A549 (cell line): ENCODE measurements around the gene DUSP7. TPM values are rescaled to one million over a fixed set of nuclear protein-coding genes. Genes with fewer than 3 reads are reported as not detected.

Source experiments
- ATAC-seq, 2 experiments: fragments of 200-7000 bp in 1 of 2; fragments of >200 bp in 1 of 2; cut with Nextera tagmentation in 1 of 2; cut with Tn5 transposase in 1 of 2; 3 replicates each; pipeline versions ENCODE4 v1.8.0 to v1.9.1; 2018 to 2020; ENCODE audit warnings: mild to moderate bottlenecking in 1 of 2, moderate library complexity in 1 of 2
- CTCF ChIA-PET: fragments of 300-600 bp; sonication (Branson Sonifier 250); formaldehyde crosslinking; extraction: SDS; loops from one replicate; lab custom pipeline; 2021; ENCODE audit warnings: antibody characterized with exemption, inconsistent platforms; lab: Yijun Ruan, JAX
- POLR2A ChIA-PET: fragments of 350-600 bp; formaldehyde crosslinking; extraction: SDS; loops from one replicate; lab custom pipeline; 2021; ENCODE audit warnings: antibody characterized with exemption, inconsistent platforms; lab: Yijun Ruan, JAX
- DNase-seq, 2 experiments: peaks; one replicate each; pipeline versions ENCODE4 v3.0.0 to v3.0.0-alpha.2; 2011 to 2016; ENCODE audit warnings: low read depth in 1 of 2, low spot score in 1 of 2
- FAIRE-seq: peaks from 2 replicates; lab custom pipeline; 2011; peaks lifted over from hg19 to GRCh38; lab: Jason Lieb, UNC
- H3K27ac ChIP-seq, 2 experiments: fragments of >200 bp; sonication (Bioruptor Twin); formaldehyde crosslinking; 3 replicates each; pipeline ENCODE4 v1.5.1; 2016 to 2017
- H3K4me1 ChIP-seq: fragments of >200 bp; sonication (Bioruptor Twin); formaldehyde crosslinking; 3 replicates; pipeline ENCODE4 v1.6.1; 2016
- H3K4me2 ChIP-seq: fragments of >200 bp; sonication (Bioruptor Twin); formaldehyde crosslinking; 3 replicates; pipeline ENCODE4 v1.6.1; 2016
- H3K4me3 ChIP-seq: fragments of >200 bp; sonication (Bioruptor Twin); formaldehyde crosslinking; 3 replicates; pipeline ENCODE4 v1.5.1; 2016
- H3K9me3 ChIP-seq: fragments of >200 bp; sonication (Bioruptor Twin); formaldehyde crosslinking; 3 replicates; pipeline ENCODE4 v1.6.1; 2016
- BHLHE40 ChIP-seq: IDR thresholded peaks from 2 replicates; pipeline ENCODE4 v1.6.1; 2012; ENCODE audit warnings: low read depth, low read length, inconsistent platforms
- CEBPB ChIP-seq, 2 experiments: fragments of >200 bp in 1 of 2; sonication (Bioruptor Twin) in 1 of 2; formaldehyde crosslinking in 1 of 2; IDR thresholded peaks; 2 replicates each; pipeline ENCODE4 v1.6.1; 2012 to 2016
- CHD4 ChIP-seq: fragments of 200-600 bp; sonication (generic); IDR thresholded peaks from 2 replicates; pipeline ENCODE4 v1.6.1; 2016; ENCODE audit warnings: antibody characterized with exemption, mild to moderate bottlenecking, borderline replicate concordance
- CTCF ChIP-seq: fragments of >200 bp; sonication (Bioruptor Twin); formaldehyde crosslinking; IDR thresholded peaks from 3 replicates; pipeline ENCODE4 v1.5.1; 2016
- E2F6 ChIP-seq: IDR thresholded peaks from 2 replicates; pipeline ENCODE4 v1.6.1; 2012; ENCODE audit warnings: low read depth, borderline replicate concordance
- EHF ChIP-seq: fragments of 250-450 bp; sonication (Bioruptor Pico); IDR thresholded peaks from 2 replicates; pipeline ENCODE4 v1.5.0; 2020; ENCODE audit warnings: mild to moderate bottlenecking
- ESRRA ChIP-seq: fragments of 150-350 bp; IDR thresholded peaks from 2 replicates; pipeline ENCODE4 v1.6.1; 2014; ENCODE audit warnings: mild to moderate bottlenecking, low read length, borderline replicate concordance
- FOSB ChIP-seq: fragments of 250-450 bp; sonication (Bioruptor Pico); IDR thresholded peaks from 2 replicates; pipeline ENCODE4 v1.5.0; 2020; ENCODE audit warnings: mild to moderate bottlenecking, moderate library complexity
- HEYL ChIP-seq: fragments of 250-450 bp; sonication (Bioruptor Pico); IDR thresholded peaks from 2 replicates; pipeline ENCODE4 v1.8.0; 2021; ENCODE audit warnings: mild to moderate bottlenecking, moderate library complexity
- HOXA7 ChIP-seq: fragments of 250-450 bp; sonication (Bioruptor Pico); IDR thresholded peaks from 2 replicates; pipeline ENCODE4 v1.5.0; 2020; ENCODE audit warnings: mild to moderate bottlenecking, moderate library complexity
- HOXB5 ChIP-seq: fragments of 250-450 bp; sonication (Bioruptor Pico); IDR thresholded peaks from 2 replicates; pipeline ENCODE4 v1.5.0; 2020; ENCODE audit warnings: mild to moderate bottlenecking, moderate library complexity
- MAFK ChIP-seq: fragments of 450-650 bp; IDR thresholded peaks from 2 replicates; pipeline ENCODE4 v1.6.1; 2014; ENCODE audit not compliant: partially characterized antibody
- NFE2L2 ChIP-seq: fragments of 150-350 bp; conservative IDR thresholded peaks from 2 replicates; pipeline ENCODE4 v1.6.1; 2014; ENCODE audit warnings: low read length
- PBX3 ChIP-seq: IDR thresholded peaks from 2 replicates; pipeline ENCODE4 v1.6.1; 2012
- POLR2A ChIP-seq: IDR thresholded peaks from 2 replicates; pipeline ENCODE4 v1.6.1; 2012; ENCODE audit warnings: mild to moderate bottlenecking, low read length
- RAD21 ChIP-seq, 2 experiments: fragments of >200 bp in 1 of 2; sonication (Bioruptor Twin) in 1 of 2; formaldehyde crosslinking in 1 of 2; IDR thresholded peaks in 1 of 2; conservative IDR thresholded peaks in 1 of 2; 2 replicates in 1 of 2; 3 replicates in 1 of 2; pipeline ENCODE4 v1.6.1; 2012 to 2018; ENCODE audit warnings: inconsistent platforms in 1 of 2
- RARB ChIP-seq: fragments of 250-450 bp; sonication (Bioruptor Pico); IDR thresholded peaks from 2 replicates; pipeline ENCODE4 v1.8.0; 2021; ENCODE audit warnings: mild to moderate bottlenecking, moderate library complexity
- SMC3 ChIP-seq: fragments of >200 bp; sonication (Bioruptor Twin); formaldehyde crosslinking; IDR thresholded peaks from 3 replicates; pipeline ENCODE4 v1.6.1; 2018; ENCODE audit warnings: inconsistent platforms
- SREBF2 ChIP-seq: fragments of 450-650 bp; IDR thresholded peaks from 2 replicates; pipeline ENCODE4 v1.6.1; 2014; ENCODE audit warnings: mild to moderate bottlenecking, moderate library complexity
- TP53 ChIP-seq: fragments of 250-450 bp; sonication (Bioruptor Pico); IDR thresholded peaks from 2 replicates; pipeline ENCODE4 v1.5.0; 2021; ENCODE audit warnings: mild to moderate bottlenecking, moderate library complexity
- USF2 ChIP-seq: fragments of 450-650 bp; IDR thresholded peaks from 2 replicates; pipeline ENCODE4 v1.6.1; 2014; ENCODE audit warnings: antibody characterized with exemption
- ZSCAN20 ChIP-seq: fragments of 250-450 bp; sonication (Bioruptor Pico); IDR thresholded peaks from 2 replicates; pipeline ENCODE4 v1.8.0; 2022; ENCODE audit warnings: mild to moderate bottlenecking, moderate library complexity
- WGBS: methylation state at CpG from one replicate; pipeline ENCODE4 v1.1.6; 2017; ENCODE audit errors: missing lambda C conversion rate; 5-methylcytosine and 5-hydroxymethylcytosine counted together
- polyA plus RNA-seq, 4 experiments: library from polyadenylated mRNA; depleted of rRNA in 3 of 4; stranded (reverse); fragments of >200 nt; fragmentation: RNase III in 1 of 4; extraction: RNeasy Plus Mini Kit Qiagen cat#74134 plus additional on column Dnase treatment in 1 of 4; gene quantifications; 2 replicates in 3 of 4; 3 replicates in 1 of 4; pipeline ENCODE4 v1.2.3, GENCODE V29; 2011 to 2017

Gene DUSP7
- polyA plus RNA-seq, 2 of the 4 experiments (the other 2 are of a cell fraction) = 4.4 to 4.8 TPM

- no CpG with 5 or more reads among the region's 1 CpG for WGBS
Measured at GRCh38 chr3:52092271-52092660, 35.9 kb upstream of the DUSP7 start.

GRCh38 chr3:52091586-52092270, 35.4 kb upstream of the DUSP7 start:
- H3K27ac ChIP-seq = no peak overlapping the region
- H3K4me1 ChIP-seq = no peaks in the 10 kb centered on the region
- ATAC-seq (no peak), FAIRE-seq (no peak)
- ChIA-PET CTCF (interaction anchor here (0.7 to 1.7 kb wide), 3 partner anchors 7 to 90 kb away, joined by 3 to 4 read pairs (median 3); no protein-coding TSS in a partner anchor), POLR2A (no interaction called here)
- no peak overlapping the region for H3K4me3 ChIP-seq
- TF ChIP-seq RAD21 (conservative IDR thresholded peaks at IDR 0.05 in 1 of 2, IDR thresholded peaks at IDR 0.05 in 1 of 2) (no peak), MAFK (no peak), ZSCAN20 (no peak), NFE2L2 (no peak), CHD4 (no peak), BHLHE40 (no peak), HOXB5 (CRISPR knock-in tag) (no peak), CEBPB (IDR thresholded peaks at IDR 0.05) (no peak), EHF (CRISPR knock-in tag) (no peak), TP53 (no peak), FOSB (no peak), PBX3 (no peak), POLR2A (no peak), E2F6 (no peak), USF2 (no peak), SREBF2 (no peak), ESRRA (no peak), HEYL (CRISPR knock-in tag) (no peak)
- TF ChIP-seq, all 56 proteins: peak for 0
- Histone ChIP-seq H3K9me3 (no peaks in the 10 kb centered on the region), H3K4me2 (no peak overlapping the region)
- DNase-seq = no peak
- 87% methylated on average over 3 of the region's 5 CpGs for WGBS

More at GRCh38 chr3:52092271-52092660, 35.9 kb upstream of the DUSP7 start:
- ChIA-PET POLR2A (no interaction called here), CTCF (interaction anchor here (1.7 kb wide), 1 partner anchor 90 kb away, joined by 4 read pairs; no protein-coding TSS in a partner anchor)
- no peak for ATAC-seq
- no peak for DNase-seq
- no peak for FAIRE-seq
- Histone ChIP-seq H3K9me3 (no peaks in the 10 kb centered on the region), H3K4me1 (no peaks in the 10 kb centered on the region), H3K4me3 (no peak overlapping the region), H3K27ac (no peak overlapping the region), H3K4me2 (no peak overlapping the region)
- TF ChIP-seq USF2 = no peak
- TF ChIP-seq HOXA7 (CRISPR knock-in tag) = no peak
- no peak for TF ChIP-seq CTCF
- no peak for TF ChIP-seq RARB (CRISPR knock-in tag)
- no peak for TF ChIP-seq NFE2L2
- no peak for TF ChIP-seq MAFK
- TF ChIP-seq SMC3 = no peak
